Measurements from ENCODE around the gene BDH1.

GRCh38 chr3:197513953-197514785 is 41.6 kb downstream of the BDH1 start:
- TF ChIP-seq POLR2A (IDR thresholded peaks at IDR 0.05) (no peak), CTCF (IDR thresholded peaks at IDR 0.05) (no peak)
